MM.1S (cell line): Measurements from ENCODE around the gene CDYL.

ENCODE experiments used
- DNase-seq: peaks from one replicate; pipeline ENCODE4 v3.0.0-alpha.2; 2015
- H2AFZ ChIP-seq: fragments of 300-600 bp; sonication (generic); 2 replicates; pipeline ENCODE4 v1.6.0; 2016; ENCODE audit warnings: antibody characterized with exemption, low read length
- H3F3A ChIP-seq: fragments of 300-600 bp; sonication (generic); 2 replicates; pipeline ENCODE4 v1.6.1; 2016; ENCODE audit warnings: mild to moderate bottlenecking, antibody characterized with exemption, low read length, moderate library complexity, mixed read lengths; ENCODE audit not compliant: insufficient read depth
- H3K27ac ChIP-seq: fragments of 300-600 bp; sonication (generic); 2 replicates; pipeline ENCODE4 v1.5.1; 2016; ENCODE audit warnings: mild to moderate bottlenecking, low read length
- H3K27me3 ChIP-seq: fragments of 300-600 bp; sonication (generic); replicated peaks from 2 replicates; pipeline ENCODE4 v1.6.0; 2016; ENCODE audit warnings: low read length; ENCODE audit not compliant: insufficient read depth
- H3K36me3 ChIP-seq: fragments of 300-600 bp; sonication (generic); replicated peaks from 2 replicates; pipeline ENCODE4 v1.6.1; 2016; ENCODE audit warnings: mild to moderate bottlenecking, low read length, mixed read lengths; ENCODE audit not compliant: insufficient read depth
- H3K4me1 ChIP-seq: fragments of 300-600 bp; sonication (generic); 2 replicates; pipeline ENCODE4 v1.6.1; 2016; ENCODE audit warnings: low read length, mixed read lengths
- H3K4me2 ChIP-seq: fragments of 300-600 bp; sonication (generic); 2 replicates; pipeline ENCODE4 v1.6.0; 2016; ENCODE audit warnings: low read depth, low read length
- H3K4me3 ChIP-seq: fragments of 300-600 bp; sonication (generic); 2 replicates; pipeline ENCODE4 v1.5.1; 2016; ENCODE audit warnings: low read length, mixed read lengths
- H3K79me2 ChIP-seq: fragments of 300-600 bp; sonication (generic); 2 replicates; pipeline ENCODE4 v1.6.1; 2016; ENCODE audit warnings: mixed run types, low read length, mixed read lengths
- H3K9ac ChIP-seq: fragments of 300-600 bp; sonication (generic); 2 replicates; pipeline ENCODE4 v1.6.1; 2016; ENCODE audit warnings: low read length, mixed read lengths
- H3K9me2 ChIP-seq: fragments of 300-600 bp; sonication (generic); replicated peaks from 2 replicates; pipeline ENCODE4 v1.6.1; 2016; ENCODE audit warnings: mild to moderate bottlenecking, low read length, mixed read lengths; ENCODE audit not compliant: insufficient read depth
- H3K9me3 ChIP-seq: fragments of 300-600 bp; sonication (generic); replicated peaks from 2 replicates; pipeline ENCODE4 v1.6.1; 2016; ENCODE audit warnings: mild to moderate bottlenecking, low read length, mixed read lengths; ENCODE audit not compliant: insufficient read depth
- H4K20me1 ChIP-seq: fragments of 300-600 bp; sonication (generic); 2 replicates; pipeline ENCODE4 v1.6.1; 2016; ENCODE audit warnings: mild to moderate bottlenecking, low read length, moderate library complexity, mixed read lengths; ENCODE audit not compliant: insufficient read depth
- EZH2 ChIP-seq: fragments of 300-600 bp; sonication (generic); optimal IDR thresholded peaks from 2 replicates; pipeline ENCODE3; 2017; ENCODE audit warnings: low read depth, mild to moderate bottlenecking, antibody characterized with exemption, low read length, mixed read lengths
- EZH2phosphoT487 ChIP-seq: fragments of 300-600 bp; sonication (generic); IDR thresholded peaks from 2 replicates; pipeline ENCODE4 v1.6.1; 2018; ENCODE audit warnings: antibody characterized with exemption, low read length
- TF ChIP-seq, protein P1 (sequence below): fragments of 300-600 bp; sonication (generic); IDR thresholded peaks from 2 replicates; pipeline ENCODE4 v1.5.1; 2016; ENCODE audit warnings: antibody characterized with exemption, low read length, mixed read lengths

Gene CDYL

DNA sequence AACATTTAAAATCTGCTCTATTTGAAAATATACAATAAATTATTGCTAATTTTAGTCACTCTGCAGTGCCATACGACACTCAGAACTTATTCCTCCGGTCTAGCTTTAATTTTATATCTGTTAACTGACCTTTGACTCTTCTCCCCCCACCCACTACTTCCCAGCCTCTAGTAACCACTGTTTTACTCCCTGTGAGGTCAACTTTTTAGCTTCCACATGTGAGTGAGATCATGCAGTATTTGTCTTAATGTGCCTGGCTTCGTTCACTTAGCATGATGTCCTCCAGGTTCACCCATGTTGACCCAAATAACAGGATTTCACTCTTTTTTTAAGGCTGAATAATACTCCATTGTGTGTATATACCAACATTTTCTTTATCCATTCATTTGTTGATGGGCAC is 146.9 kb downstream of the CDYL start:
- Histone ChIP-seq H3K9me3 (no peaks in the 10 kb centered on the region), H3K27me3 (no peaks in the 10 kb centered on the region), H3K9me2 (no peaks in the 10 kb centered on the region), H3K27ac (no peak overlapping the region), H4K20me1 (0 out of 2 replicates have a peak, but pooled peaks cover 5% of the 10 kb centered on the region), H3K36me3 (no peaks in the 10 kb centered on the region), H3K79me2 (peaks cover 95% of the 10 kb centered on the region), H3K9ac (no peak overlapping the region), H2AFZ (no peak overlapping the region), H3K4me1 (peaks cover 6% of the 10 kb centered on the region; the same call in 1 of the 2 replicates), H3F3A (no peaks in the 10 kb centered on the region), H3K4me3 (no peak overlapping the region), H3K4me2 (no peak overlapping the region)
- TF ChIP-seq, protein P1, sequence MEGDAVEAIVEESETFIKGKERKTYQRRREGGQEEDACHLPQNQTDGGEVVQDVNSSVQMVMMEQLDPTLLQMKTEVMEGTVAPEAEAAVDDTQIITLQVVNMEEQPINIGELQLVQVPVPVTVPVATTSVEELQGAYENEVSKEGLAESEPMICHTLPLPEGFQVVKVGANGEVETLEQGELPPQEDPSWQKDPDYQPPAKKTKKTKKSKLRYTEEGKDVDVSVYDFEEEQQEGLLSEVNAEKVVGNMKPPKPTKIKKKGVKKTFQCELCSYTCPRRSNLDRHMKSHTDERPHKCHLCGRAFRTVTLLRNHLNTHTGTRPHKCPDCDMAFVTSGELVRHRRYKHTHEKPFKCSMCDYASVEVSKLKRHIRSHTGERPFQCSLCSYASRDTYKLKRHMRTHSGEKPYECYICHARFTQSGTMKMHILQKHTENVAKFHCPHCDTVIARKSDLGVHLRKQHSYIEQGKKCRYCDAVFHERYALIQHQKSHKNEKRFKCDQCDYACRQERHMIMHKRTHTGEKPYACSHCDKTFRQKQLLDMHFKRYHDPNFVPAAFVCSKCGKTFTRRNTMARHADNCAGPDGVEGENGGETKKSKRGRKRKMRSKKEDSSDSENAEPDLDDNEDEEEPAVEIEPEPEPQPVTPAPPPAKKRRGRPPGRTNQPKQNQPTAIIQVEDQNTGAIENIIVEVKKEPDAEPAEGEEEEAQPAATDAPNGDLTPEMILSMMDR, result no peak
- TF ChIP-seq EZH2 (no peak), EZH2phosphoT487 (no peak)
- no peak for DNase-seq

- TF ChIP-seq EZH2phosphoT487, result no peak
- TF ChIP-seq, protein P1, result no peak
- no peak for TF ChIP-seq EZH2
- Histone ChIP-seq H3F3A (no peaks in the 10 kb centered on the region), H3K36me3 (no peaks in the 10 kb centered on the region), H2AFZ (no peak overlapping the region), H3K9ac (no peak overlapping the region), H3K27me3 (no peaks in the 10 kb centered on the region), H3K27ac (no peak overlapping the region), H3K79me2 (peaks cover 95% of the 10 kb centered on the region), H3K9me3 (no peaks in the 10 kb centered on the region), H3K9me2 (no peaks in the 10 kb centered on the region), H3K4me1 (peaks cover 9% of the 10 kb centered on the region; the same call in 1 of the 2 replicates), H3K4me2 (no peak overlapping the region), H3K4me3 (no peak overlapping the region), H4K20me1 (no peaks in the 10 kb centered on the region)
- DNase-seq, result no peak
Observed at GRCh38 chr6:4924661-4925271, 148.6 kb downstream of the CDYL start.

GRCh38 chr6:4925580-4925979 is 149.4 kb downstream of the CDYL start:
- H3K27me3 ChIP-seq, result no peaks in the 10 kb centered on the region
- H3K9me2 ChIP-seq, result no peaks in the 10 kb centered on the region
- no peaks in the 10 kb centered on the region for H3K36me3 ChIP-seq
- no peak overlapping the region for H3K9ac ChIP-seq
- no peak overlapping the region for H3K4me3 ChIP-seq
- no peak overlapping the region for H2AFZ ChIP-seq
- H3K27ac ChIP-seq, result no peak overlapping the region
- H3K4me2 ChIP-seq, result no peak overlapping the region
- H4K20me1 ChIP-seq, result no peaks in the 10 kb centered on the region
- no peaks in the 10 kb centered on the region for H3F3A ChIP-seq
- H3K4me1 ChIP-seq, result peaks cover 9% of the 10 kb centered on the region; the same call in 1 of the 2 replicates
- H3K9me3 ChIP-seq, result no peaks in the 10 kb centered on the region
- no peak for DNase-seq
- TF ChIP-seq EZH2phosphoT487 (no peak), EZH2 (no peak)
- TF ChIP-seq, protein P1, result no peak
- H3K79me2 ChIP-seq, result peaks cover 95% of the 10 kb centered on the region
